Measurements from ENCODE around the gene PLEKHA1.

DNA sequence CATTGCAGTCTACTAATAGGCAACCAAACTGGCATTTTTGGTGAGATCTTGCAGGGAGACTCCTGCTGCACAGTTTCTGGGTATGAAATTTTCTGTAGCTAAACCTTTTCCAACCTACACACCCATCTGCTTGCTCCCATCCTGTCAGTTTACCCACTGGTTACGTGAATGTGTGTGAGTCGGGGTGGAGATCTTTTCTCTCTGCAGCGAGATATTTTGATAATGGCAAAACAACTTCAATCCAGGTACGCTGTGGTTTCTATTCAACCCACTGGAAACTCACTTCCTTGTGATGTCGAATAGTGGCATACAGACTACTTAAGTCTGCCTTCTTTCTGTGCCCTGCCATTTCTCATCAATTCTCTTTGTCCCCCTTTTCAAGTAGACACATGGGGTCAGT, 4.5 kb downstream of the PLEKHA1 start:
- TF ChIP-seq, protein P1, sequence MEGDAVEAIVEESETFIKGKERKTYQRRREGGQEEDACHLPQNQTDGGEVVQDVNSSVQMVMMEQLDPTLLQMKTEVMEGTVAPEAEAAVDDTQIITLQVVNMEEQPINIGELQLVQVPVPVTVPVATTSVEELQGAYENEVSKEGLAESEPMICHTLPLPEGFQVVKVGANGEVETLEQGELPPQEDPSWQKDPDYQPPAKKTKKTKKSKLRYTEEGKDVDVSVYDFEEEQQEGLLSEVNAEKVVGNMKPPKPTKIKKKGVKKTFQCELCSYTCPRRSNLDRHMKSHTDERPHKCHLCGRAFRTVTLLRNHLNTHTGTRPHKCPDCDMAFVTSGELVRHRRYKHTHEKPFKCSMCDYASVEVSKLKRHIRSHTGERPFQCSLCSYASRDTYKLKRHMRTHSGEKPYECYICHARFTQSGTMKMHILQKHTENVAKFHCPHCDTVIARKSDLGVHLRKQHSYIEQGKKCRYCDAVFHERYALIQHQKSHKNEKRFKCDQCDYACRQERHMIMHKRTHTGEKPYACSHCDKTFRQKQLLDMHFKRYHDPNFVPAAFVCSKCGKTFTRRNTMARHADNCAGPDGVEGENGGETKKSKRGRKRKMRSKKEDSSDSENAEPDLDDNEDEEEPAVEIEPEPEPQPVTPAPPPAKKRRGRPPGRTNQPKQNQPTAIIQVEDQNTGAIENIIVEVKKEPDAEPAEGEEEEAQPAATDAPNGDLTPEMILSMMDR (IDR thresholded peaks at IDR 0.05 in 2 of 3, conservative IDR thresholded peaks at IDR 0.05 in 1 of 3; ENCODE audit: borderline replicate concordance in 1 of 3, insufficient read depth in 1 of 3, low read depth in 2 of 3, low read length in 2 of 3): no peak
- TF ChIP-seq POLR2A (IDR thresholded peaks at IDR 0.05; ENCODE audit: borderline replicate concordance, extremely low read depth, insufficient read depth, insufficient read length): no peak
- no peak for TF ChIP-seq EZH2 (IDR thresholded peaks at IDR 0.05)
- TF ChIP-seq JUND (IDR thresholded peaks at IDR 0.05): no peak
- TF ChIP-seq, protein P2, sequence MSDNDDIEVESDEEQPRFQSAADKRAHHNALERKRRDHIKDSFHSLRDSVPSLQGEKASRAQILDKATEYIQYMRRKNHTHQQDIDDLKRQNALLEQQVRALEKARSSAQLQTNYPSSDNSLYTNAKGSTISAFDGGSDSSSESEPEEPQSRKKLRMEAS (IDR thresholded peaks at IDR 0.05): no peak
